ENCODE results near the gene CD48. TPM values are rescaled to one million over a fixed set of nuclear protein-coding genes. Genes with fewer than 3 reads are reported as not detected.

CD48 gene
- total and polyA plus RNA-seq, 2 of the 4 experiments (the other 2 are of a cell fraction): not detected

DNA sequence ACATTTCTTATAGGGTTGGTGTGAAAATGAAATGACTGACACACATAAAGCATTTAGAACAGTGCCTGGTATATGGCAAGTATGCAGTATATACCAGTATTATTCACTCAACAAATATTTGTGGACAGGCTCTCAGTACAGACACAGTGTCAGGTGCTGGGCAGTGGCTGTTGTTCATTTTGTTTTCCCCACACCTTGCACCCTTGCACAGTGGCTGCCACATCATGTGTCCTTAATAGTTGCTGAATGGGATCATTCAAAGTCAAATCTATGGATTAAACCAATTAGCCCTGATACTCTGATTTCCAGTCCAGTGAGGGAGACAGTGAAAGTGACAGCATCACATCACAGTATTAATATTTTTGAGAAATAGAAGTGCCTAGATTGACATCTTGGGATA is 67.2 kb downstream of the CD48 start:
- no peaks in the 10 kb centered on the region for H3K9me1 ChIP-seq (ENCODE audit: insufficient read depth, low read length)
- H3K4me3 ChIP-seq (ENCODE audit: insufficient read depth, low read depth, low read length): no peak overlapping the region
- no peak overlapping the region for H4K91ac ChIP-seq (ENCODE audit: insufficient read depth, low read depth, low read length)
- no peak overlapping the region for H2BK5ac ChIP-seq (ENCODE audit: low read depth, low read length, poor library complexity, severe bottlenecking)
- H4K20me1 ChIP-seq (ENCODE audit: insufficient read depth, low read length): no peaks in the 10 kb centered on the region
- H2AK9ac ChIP-seq (replicated peaks; ENCODE audit: low read depth, low read length, poor library complexity): no peak overlapping the region
- H3K36me3 ChIP-seq (ENCODE audit: control insufficient read depth, insufficient read depth, low read length): no peaks in the 10 kb centered on the region
- TF ChIP-seq MAFK (IDR thresholded peaks at IDR 0.05; ENCODE audit: low read depth, low read length): no peak
- in situ Hi-C loops (cut with MboI; ENCODE audit: low sequenced_read_pairs): no loop called here
- H4K5ac ChIP-seq (ENCODE audit: low read depth, low read length): no peak overlapping the region
- dilution Hi-C loops (cut with HindIII; ENCODE audit: low sequenced_read_pairs, unreplicated experiment): no loop called here
- H3K4me2 ChIP-seq (ENCODE audit: low read depth, low read length): no peak overlapping the region
- H2BK15ac ChIP-seq (ENCODE audit: low read depth, low read length): no peak overlapping the region
- H2BK120ac ChIP-seq (ENCODE audit: low read depth, low read length): no peak overlapping the region
- H3K79me1 ChIP-seq (ENCODE audit: low read depth in 1 of 2, low read length in 2 of 2): no peaks in the 10 kb centered on the region
- no TSS peak for BruUV-seq (replicated peaks)
- H3K9me3 ChIP-seq (ENCODE audit: control insufficient read depth, insufficient read depth, low read length): no peaks in the 10 kb centered on the region
- no peak overlapping the region for H2AFZ ChIP-seq (replicated peaks; ENCODE audit: low read length, poor library complexity)
- H3K4ac ChIP-seq (ENCODE audit: low read depth, low read length): no peak overlapping the region
- H3K18ac ChIP-seq (ENCODE audit: low read depth, low read length): no peak overlapping the region
- H3K9ac ChIP-seq (ENCODE audit: low read depth, low read length): no peak overlapping the region
- CTCF ChIA-PET: no interaction called here
- H3K27me3 ChIP-seq (ENCODE audit: control insufficient read depth, insufficient read depth, low read length): no peaks in the 10 kb centered on the region; the same call in 1 of the 2 replicates
- POLR2A ChIA-PET (ENCODE audit: unreplicated experiment): no interaction called here
- no peak overlapping the region for H3K14ac ChIP-seq (replicated peaks; ENCODE audit: low read depth, low read length)
- H3K56ac ChIP-seq (ENCODE audit: extremely low read depth, insufficient read depth, low read length): no peak overlapping the region
- no peak overlapping the region for H2AK5ac ChIP-seq (ENCODE audit: low read depth, low read length)
- H4K8ac ChIP-seq (ENCODE audit: low read depth in 2 of 2, low read length in 2 of 2): no peak overlapping the region
- no peak overlapping the region for H3K23ac ChIP-seq (ENCODE audit: low read depth, low read length)
- no peak for DNase-seq
- no peak overlapping the region for H2BK20ac ChIP-seq (ENCODE audit: low read depth, low read length)
- no peak for ATAC-seq (ENCODE audit: low read depth)
- intact Hi-C loops (cut with micrococcal nuclease): no loop called here
- H3K4me1 ChIP-seq (ENCODE audit: control insufficient read depth, insufficient read depth, low read length): no peaks in the 10 kb centered on the region
- no peak overlapping the region for H3K27ac ChIP-seq (ENCODE audit: insufficient read depth, low read length)
